Measurements from ENCODE around the gene COG2.
A peak's percentile ranks its signal among the peaks of the same experiment; 100 is the strongest.

The COG2 gene

GRCh38 chr1:230674581-230674980, 32.3 kb downstream of the COG2 start:
- FAIRE-seq (peak; percentile 11), DNase-seq (ENCODE audit: insufficient read length, low spot score) (no peak)
- no peak for TF ChIP-seq CTCF (IDR thresholded peaks at IDR 0.05; ENCODE audit: insufficient read depth, missing control alignments)

GRCh38 chr1:230677200-230677599, 34.9 kb downstream of the COG2 start:
- FAIRE-seq, result no peak
- TF ChIP-seq CTCF (IDR thresholded peaks at IDR 0.05; ENCODE audit: insufficient read depth, missing control alignments), result no peak

GRCh38 chr1:230679192-230679591, 36.9 kb downstream of the COG2 start:
- FAIRE-seq (peak; percentile 60), DNase-seq (ENCODE audit: insufficient read length, low spot score) (no peak)
- TF ChIP-seq CTCF (IDR thresholded peaks at IDR 0.05; ENCODE audit: insufficient read depth, missing control alignments), result no peak

More at GRCh38 chr1:230677200-230677599, 34.9 kb downstream of the COG2 start:
- DNase-seq (ENCODE audit: insufficient read length, low spot score), result no peak

GRCh38 chr1:230679825-230680224, 37.5 kb downstream of the COG2 start:
- FAIRE-seq, result peak; percentile 38
- no peak for DNase-seq (ENCODE audit: insufficient read length, low spot score)
- TF ChIP-seq CTCF (IDR thresholded peaks at IDR 0.05; ENCODE audit: insufficient read depth, missing control alignments), result no peak

GRCh38 chr1:230680300-230681025, 38.2 kb downstream of the COG2 start:
- no peak for TF ChIP-seq CTCF (IDR thresholded peaks at IDR 0.05; ENCODE audit: insufficient read depth, missing control alignments)
- no peak for DNase-seq (ENCODE audit: insufficient read length, low spot score)
- no peak for FAIRE-seq

- DNase-seq (ENCODE audit: insufficient read length, low spot score), result no peak
- no peak for TF ChIP-seq CTCF (IDR thresholded peaks at IDR 0.05; ENCODE audit: insufficient read depth, missing control alignments)
- FAIRE-seq, result no peak
Measured at GRCh38 chr1:230681599-230681998, 39.3 kb downstream of the COG2 start.

GRCh38 chr1:230682274-230682673, 40.0 kb downstream of the COG2 start:
- FAIRE-seq (no peak), DNase-seq (ENCODE audit: insufficient read length, low spot score) (no peak)
- TF ChIP-seq CTCF (IDR thresholded peaks at IDR 0.05; ENCODE audit: insufficient read depth, missing control alignments), result no peak
